H9 (cell line): Measurements from ENCODE around the gene KBTBD3. TPM values are rescaled to one million over a fixed set of nuclear protein-coding genes. Genes with fewer than 3 reads are reported as not detected.

Source experiments
- DNase-seq: peaks from one replicate; pipeline ENCODE4 v3.0.0-alpha.2; 2017
- H2AFZ ChIP-seq: one replicate; pipeline ENCODE4 v1.6.1; 2013; ENCODE audit warnings: mild to moderate bottlenecking, low read length, control low read depth, moderate library complexity
- H2AK5ac ChIP-seq: 2 replicates; pipeline ENCODE4 v1.6.1; 2013; ENCODE audit warnings: low read length, control low read depth, mixed read lengths; ENCODE audit not compliant: insufficient read length
- H2BK120ac ChIP-seq: one replicate; pipeline ENCODE4 v1.6.1; 2013; ENCODE audit warnings: low read depth, mild to moderate bottlenecking, low read length, control low read depth, inconsistent platforms; ENCODE audit not compliant: poor library complexity, severe bottlenecking
- H2BK12ac ChIP-seq: 2 replicates; pipeline ENCODE4 v1.6.1; 2013; ENCODE audit warnings: low read length, control low read depth, mixed read lengths, low read depth; ENCODE audit not compliant: insufficient read length
- H2BK15ac ChIP-seq: 2 replicates; pipeline ENCODE4 v1.6.1; 2013; ENCODE audit warnings: low read depth, low read length, control low read depth
- H2BK20ac ChIP-seq: one replicate; pipeline ENCODE4 v1.6.1; 2013; ENCODE audit warnings: low read depth, mild to moderate bottlenecking, low read length, control low read depth, inconsistent platforms; ENCODE audit not compliant: poor library complexity, severe bottlenecking
- H2BK5ac ChIP-seq: 2 replicates; pipeline ENCODE4 v1.6.1; 2013; ENCODE audit warnings: low read length, control low read depth, mixed read lengths; ENCODE audit not compliant: insufficient read length
- H3K14ac ChIP-seq: 2 replicates; pipeline ENCODE4 v1.6.1; 2013; ENCODE audit warnings: low read length, control low read depth; ENCODE audit not compliant: insufficient read depth
- H3K18ac ChIP-seq: 2 replicates; pipeline ENCODE4 v1.6.1; 2013; ENCODE audit warnings: low read depth, mild to moderate bottlenecking, mixed read lengths, low read length, control low read depth; ENCODE audit not compliant: insufficient read length
- H3K23ac ChIP-seq: 2 replicates; pipeline ENCODE4 v1.6.1; 2013; ENCODE audit warnings: low read length, control low read depth, mixed read lengths, low read depth; ENCODE audit not compliant: insufficient read length
- H3K23me2 ChIP-seq: 2 replicates; pipeline ENCODE4 v1.6.1; 2013; ENCODE audit warnings: low read depth, mild to moderate bottlenecking, mixed read lengths, low read length, control low read depth; ENCODE audit not compliant: insufficient read length, poor library complexity, severe bottlenecking
- H3K27ac ChIP-seq: 2 replicates; pipeline ENCODE4 v1.5.1; 2013; ENCODE audit warnings: low read length, control low read depth, mixed read lengths, low read depth; ENCODE audit not compliant: insufficient read length
- H3K27me3 ChIP-seq: 2 replicates; pipeline ENCODE4 v1.6.1; 2013; ENCODE audit warnings: low read length, control low read depth, inconsistent platforms; ENCODE audit not compliant: insufficient read depth
- H3K4ac ChIP-seq: 2 replicates; pipeline ENCODE4 v1.6.1; 2013; ENCODE audit warnings: low read depth, mild to moderate bottlenecking, control low read depth, inconsistent platforms, low read length, moderate library complexity
- H3K4me1 ChIP-seq: 2 replicates; pipeline ENCODE4 v1.6.1; 2013; ENCODE audit warnings: low read length, control low read depth, inconsistent platforms; ENCODE audit not compliant: insufficient read depth
- H3K4me2 ChIP-seq: 2 replicates; pipeline ENCODE4 v1.6.1; 2013; ENCODE audit warnings: low read length, control low read depth, mixed read lengths; ENCODE audit not compliant: insufficient read length, insufficient read depth
- H3K56ac ChIP-seq: 2 replicates; pipeline ENCODE4 v1.6.1; 2013; ENCODE audit warnings: low read depth, mild to moderate bottlenecking, mixed read lengths, low read length, control low read depth; ENCODE audit not compliant: insufficient read length
- H3K79me1 ChIP-seq: 2 replicates; pipeline ENCODE4 v1.6.1; 2013; ENCODE audit warnings: low read depth, mild to moderate bottlenecking, moderate library complexity, low read length, control low read depth, inconsistent platforms; ENCODE audit not compliant: insufficient read depth, poor library complexity, severe bottlenecking
- H3K79me2 ChIP-seq: 2 replicates; pipeline ENCODE4 v1.6.1; 2013; ENCODE audit warnings: low read length, control low read depth, inconsistent platforms; ENCODE audit not compliant: insufficient read depth
- H3K9ac ChIP-seq: 2 replicates; pipeline ENCODE4 v1.6.1; 2013; ENCODE audit warnings: low read length, control low read depth, mixed read lengths; ENCODE audit not compliant: insufficient read length; ENCODE audit errors: extremely low read depth
- H3K9me3 ChIP-seq: one replicate; pipeline ENCODE4 v1.6.1; 2013; ENCODE audit warnings: low read depth, low read length, inconsistent platforms; ENCODE audit not compliant: control insufficient read depth
- H3T11ph ChIP-seq: one replicate; pipeline ENCODE4 v1.6.1; 2013; ENCODE audit warnings: mild to moderate bottlenecking, low read length, control low read depth, inconsistent platforms
- H4K20me1 ChIP-seq: one replicate; pipeline ENCODE4 v1.6.1; 2013; ENCODE audit not compliant: control insufficient read depth, insufficient read length, insufficient read depth
- H4K5ac ChIP-seq: 2 replicates; pipeline ENCODE4 v1.6.1; 2013; ENCODE audit warnings: low read depth, mild to moderate bottlenecking, mixed read lengths, low read length, control low read depth; ENCODE audit not compliant: insufficient read length
- H4K8ac ChIP-seq: replicated peaks from 2 replicates; pipeline ENCODE4 v1.6.1; 2013; ENCODE audit warnings: low read length, control low read depth, mixed read lengths, low read depth; ENCODE audit not compliant: insufficient read length
- H4K91ac ChIP-seq: 2 replicates; pipeline ENCODE4 v1.6.1; 2013; ENCODE audit warnings: low read depth, mild to moderate bottlenecking, moderate library complexity, mixed read lengths, low read length, control low read depth; ENCODE audit not compliant: insufficient read length
- H3K27ac Mint-ChIP-seq, 3 experiments: 2 replicates in 2 of 3; 3 replicates in 1 of 3; pipeline ENCODE4 v1.8.0; 2020 to 2021; ENCODE audit warnings: mixed read lengths in 3 of 3, mild to moderate bottlenecking in 1 of 3, moderate library complexity in 1 of 3
- H3K27me3 Mint-ChIP-seq: 2 replicates; pipeline ENCODE4 v1.8.0; 2021; ENCODE audit warnings: low read depth, mild to moderate bottlenecking, moderate library complexity, mixed read lengths
- H3K36me3 Mint-ChIP-seq, 3 experiments: 2 replicates in 2 of 3; 3 replicates in 1 of 3; pipeline ENCODE4 v1.8.0; 2020 to 2021; ENCODE audit warnings: low read depth in 3 of 3, mixed read lengths in 3 of 3; ENCODE audit not compliant: insufficient read depth in 1 of 3
- H3K4me1 Mint-ChIP-seq, 2 experiments: 2 replicates each; pipeline ENCODE4 v1.8.0; 2020; ENCODE audit warnings: mixed read lengths in 2 of 2
- H3K4me3 Mint-ChIP-seq, 2 experiments: 2 replicates in 1 of 2; 3 replicates in 1 of 2; pipeline ENCODE4 v1.8.0; 2020 to 2021; ENCODE audit warnings: mild to moderate bottlenecking in 2 of 2, mixed read lengths in 2 of 2, moderate library complexity in 1 of 2
- H3K9me3 Mint-ChIP-seq, 2 experiments: 2 replicates in 1 of 2; 3 replicates in 1 of 2; pipeline ENCODE4 v1.8.0; 2020; ENCODE audit warnings: mild to moderate bottlenecking in 2 of 2, mixed read lengths in 2 of 2, moderate library complexity in 1 of 2
- CTCF ChIP-seq: fragments of 200-600 bp; sonication (generic); conservative IDR thresholded peaks from 3 replicates; pipeline ENCODE4 v1.8.0; 2021; ENCODE audit warnings: antibody characterized with exemption, mild to moderate bottlenecking
- total RNA-seq: library from RNA; stranded (reverse); gene quantifications from 2 replicates; pipeline ENCODE4 v1.2.1, GENCODE V29; 2021

The KBTBD3 gene
- total RNA-seq, 1 experiment from 2014 or later = 2.4 TPM

GRCh38 chr11:106082096-106082495 is 4.9 kb upstream of the KBTBD3 start:
- Histone ChIP-seq H2BK12ac (no peak overlapping the region), H3K27ac (no peak overlapping the region), H4K5ac (no peak overlapping the region), H2BK5ac (no peak overlapping the region), H4K8ac (no peak overlapping the region), H4K91ac (no peak overlapping the region), H3K23me2 (no peaks in the 10 kb centered on the region), H4K20me1 (no peaks in the 10 kb centered on the region), H3K27me3 (no peaks in the 10 kb centered on the region), H2AK5ac (no peak overlapping the region), H3K4ac (no peak overlapping the region), H3K18ac (no peak overlapping the region), H3K4me1 (peaks cover 3% of the 10 kb centered on the region; the same call in 1 of the 2 replicates), H2BK20ac (no peak overlapping the region), H3K23ac (no peak overlapping the region), H3K9me3 (no peaks in the 10 kb centered on the region), H2BK15ac (no peak overlapping the region), H3K79me2 (peaks cover 24% of the 10 kb centered on the region; the same call in 1 of the 2 replicates), H2BK120ac (no peak overlapping the region), H3T11ph (no peak overlapping the region), H3K56ac (no peak overlapping the region), H3K4me2 (no peak overlapping the region), H3K79me1 (peaks cover 3% of the 10 kb centered on the region), H2AFZ (no peak overlapping the region), H3K9ac (no peak overlapping the region), H3K14ac (no peak overlapping the region)
- Mint-ChIP-seq H3K27me3 (no peaks in the 10 kb centered on the region), H3K36me3 (peaks cover 20 to 59% (median 44%) of the 10 kb centered on the region in 3 experiments; a peak in 6 of 7 replicates), H3K27ac (0 out of 7 replicates have a peak overlapping the region, but pooled peaks of 1 of the 3 experiments have one; percentile 3), H3K4me3 (no peak overlapping the region), H3K9me3 (no peaks in the 10 kb centered on the region), H3K4me1 (peaks cover 25 to 27% of the 10 kb centered on the region in 2 experiments)
- no peak for TF ChIP-seq CTCF
- DNase-seq = no peak
